GM20000 (cell line): Measurements from ENCODE around the gene MXI1.
"Not testable (repeated sequence)": the region's sequence is repeated elsewhere in the genome, so short reads cannot be mapped to it uniquely, and the experiment has no call there.

Source experiments
- DNase-seq: peaks from one replicate; pipeline ENCODE4 v3.0.0; 2012; ENCODE audit warnings: low spot score
- TF ChIP-seq, protein P1 (sequence below): IDR thresholded peaks from 2 replicates; pipeline ENCODE4 v1.5.1; 2012; ENCODE audit warnings: mild to moderate bottlenecking, control low read depth; ENCODE audit errors: extremely low read depth, missing control alignments

The MXI1 gene

DNA sequence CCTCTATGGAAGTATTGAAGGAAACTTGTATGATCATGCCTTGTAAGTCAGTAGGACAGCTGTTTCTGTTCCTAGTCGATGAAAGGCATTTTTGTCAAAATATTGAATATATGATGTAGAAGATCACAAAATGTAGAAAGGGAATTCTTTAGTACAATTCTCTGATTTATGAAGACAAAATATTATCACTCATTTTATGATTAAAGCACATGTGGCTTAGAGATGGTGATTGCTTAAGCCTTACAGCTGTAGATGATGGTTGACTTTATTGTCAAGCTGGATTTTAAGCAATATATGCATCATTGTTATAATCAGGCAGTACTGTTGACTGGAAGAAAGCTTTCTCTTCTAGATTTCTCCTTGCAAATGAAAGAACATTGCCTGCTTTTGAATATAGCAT is 26.4 kb downstream of the MXI1 start:
- TF ChIP-seq, protein P1, sequence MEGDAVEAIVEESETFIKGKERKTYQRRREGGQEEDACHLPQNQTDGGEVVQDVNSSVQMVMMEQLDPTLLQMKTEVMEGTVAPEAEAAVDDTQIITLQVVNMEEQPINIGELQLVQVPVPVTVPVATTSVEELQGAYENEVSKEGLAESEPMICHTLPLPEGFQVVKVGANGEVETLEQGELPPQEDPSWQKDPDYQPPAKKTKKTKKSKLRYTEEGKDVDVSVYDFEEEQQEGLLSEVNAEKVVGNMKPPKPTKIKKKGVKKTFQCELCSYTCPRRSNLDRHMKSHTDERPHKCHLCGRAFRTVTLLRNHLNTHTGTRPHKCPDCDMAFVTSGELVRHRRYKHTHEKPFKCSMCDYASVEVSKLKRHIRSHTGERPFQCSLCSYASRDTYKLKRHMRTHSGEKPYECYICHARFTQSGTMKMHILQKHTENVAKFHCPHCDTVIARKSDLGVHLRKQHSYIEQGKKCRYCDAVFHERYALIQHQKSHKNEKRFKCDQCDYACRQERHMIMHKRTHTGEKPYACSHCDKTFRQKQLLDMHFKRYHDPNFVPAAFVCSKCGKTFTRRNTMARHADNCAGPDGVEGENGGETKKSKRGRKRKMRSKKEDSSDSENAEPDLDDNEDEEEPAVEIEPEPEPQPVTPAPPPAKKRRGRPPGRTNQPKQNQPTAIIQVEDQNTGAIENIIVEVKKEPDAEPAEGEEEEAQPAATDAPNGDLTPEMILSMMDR, result no peak

DNA sequence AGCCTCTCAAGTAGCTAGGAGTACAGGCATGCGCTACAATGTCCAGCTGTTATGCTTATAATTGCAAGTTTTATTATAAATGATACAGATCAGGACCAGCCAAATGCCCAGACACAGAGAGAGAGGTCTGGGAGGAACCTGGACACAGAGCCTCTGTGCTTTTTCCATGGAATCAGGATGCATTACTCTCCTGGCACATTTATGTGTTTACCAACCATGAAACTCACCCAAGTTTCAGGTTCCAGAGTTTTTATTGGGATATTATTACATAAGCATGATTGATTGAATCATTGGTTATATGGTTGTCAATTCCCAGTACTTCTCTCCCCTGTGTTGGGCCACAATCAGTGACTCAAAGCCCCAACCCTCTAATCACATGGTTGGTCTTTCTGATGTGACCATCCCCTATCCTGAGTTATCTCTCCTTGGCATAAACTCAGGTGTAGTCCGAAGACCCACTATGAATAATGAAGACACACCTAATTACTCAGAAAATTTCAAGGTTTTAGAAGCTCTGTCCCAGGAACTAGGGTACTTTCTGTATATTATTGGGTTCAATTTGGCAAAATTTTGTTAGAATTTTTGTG is 30.6 kb downstream of the MXI1 start:
- TF ChIP-seq, protein P1, result no peak
- DNase-seq, result no peak

More for the DNA sequence above, 26.4 kb downstream of the MXI1 start:
- DNase-seq, result no peak

DNA sequence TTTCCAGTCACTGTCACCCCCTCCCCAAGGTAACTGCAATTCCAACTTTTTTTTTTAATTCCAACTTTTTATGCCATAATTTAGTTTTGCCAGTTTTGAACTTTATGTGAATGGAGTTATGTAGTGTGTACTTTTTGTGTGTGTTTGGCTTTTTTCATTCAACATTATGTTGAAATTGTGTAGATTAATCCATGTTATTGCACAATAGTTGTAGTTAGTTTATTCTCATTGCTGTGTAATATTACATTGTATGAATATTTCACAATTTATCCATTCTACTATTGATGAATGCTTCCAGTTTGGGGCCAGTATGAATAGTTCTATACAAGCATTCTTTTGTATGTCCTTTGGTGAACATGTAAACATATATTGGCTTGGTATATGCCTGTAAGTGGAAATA is 32.5 kb downstream of the MXI1 start:
- no peak for DNase-seq

DNA sequence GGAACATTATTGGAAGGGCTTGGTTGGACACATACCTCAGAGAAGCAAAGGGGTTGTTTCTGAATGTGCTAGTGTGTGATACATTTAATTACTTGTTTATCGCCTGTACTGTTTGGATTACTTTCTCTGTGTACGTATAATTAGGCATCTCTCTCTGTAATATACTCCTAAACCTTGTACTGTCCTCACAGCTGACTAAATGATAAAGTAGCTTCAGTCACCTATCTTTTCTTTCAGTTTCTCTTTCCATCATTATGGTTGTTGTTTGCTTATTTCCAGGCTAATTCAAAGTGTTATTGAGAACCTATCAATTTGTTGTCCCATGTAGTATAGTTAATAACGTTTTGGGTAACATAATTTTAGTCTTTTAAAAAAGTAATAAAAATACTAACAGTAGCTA is 34.0 kb downstream of the MXI1 start:
- TF ChIP-seq, protein P1, result no peak
- DNase-seq, result no peak

More for the DNA sequence above, 32.5 kb downstream of the MXI1 start:
- TF ChIP-seq, protein P1, result no peak

DNA sequence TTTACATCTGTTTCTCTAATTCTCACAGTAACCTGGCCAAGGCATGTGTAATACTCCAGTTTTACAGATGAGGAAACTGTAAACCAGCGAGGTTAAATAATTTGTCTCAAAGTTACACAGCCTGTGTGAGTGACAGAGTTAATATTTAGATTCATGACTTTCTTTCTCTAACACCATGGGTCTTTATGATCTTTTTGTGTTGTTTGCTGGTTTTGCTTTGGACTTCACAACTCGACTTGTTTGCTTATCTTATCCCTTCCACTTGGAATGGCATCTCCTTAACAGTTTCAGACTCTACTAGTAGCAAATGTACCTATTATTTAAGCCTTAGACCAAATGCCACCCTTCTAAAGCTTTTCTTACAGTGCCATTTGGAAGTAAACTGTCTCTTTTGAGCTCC is 34.4 kb downstream of the MXI1 start:
- TF ChIP-seq, protein P1, result no peak
- no peak for DNase-seq

DNA sequence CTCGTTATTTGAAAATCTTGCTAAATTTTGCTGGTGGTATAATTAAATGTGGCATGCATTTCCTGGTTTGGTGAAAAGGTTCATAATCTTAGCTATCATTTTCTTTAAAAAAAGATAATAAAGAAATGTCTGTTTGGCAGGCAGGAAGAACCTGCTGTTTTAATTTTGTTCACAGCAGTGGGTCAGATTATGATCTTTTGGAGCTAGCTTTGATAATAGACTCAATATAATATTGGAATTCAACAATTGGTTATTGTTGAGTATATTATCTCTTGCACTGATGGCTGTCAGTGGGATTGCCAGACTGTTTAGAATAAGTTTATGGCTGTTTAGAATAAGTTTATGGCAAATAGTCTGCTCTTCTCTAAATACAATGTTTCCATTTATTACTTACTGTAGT is 35.1 kb downstream of the MXI1 start:
- TF ChIP-seq, protein P1, result no peak
- no peak for DNase-seq

DNA sequence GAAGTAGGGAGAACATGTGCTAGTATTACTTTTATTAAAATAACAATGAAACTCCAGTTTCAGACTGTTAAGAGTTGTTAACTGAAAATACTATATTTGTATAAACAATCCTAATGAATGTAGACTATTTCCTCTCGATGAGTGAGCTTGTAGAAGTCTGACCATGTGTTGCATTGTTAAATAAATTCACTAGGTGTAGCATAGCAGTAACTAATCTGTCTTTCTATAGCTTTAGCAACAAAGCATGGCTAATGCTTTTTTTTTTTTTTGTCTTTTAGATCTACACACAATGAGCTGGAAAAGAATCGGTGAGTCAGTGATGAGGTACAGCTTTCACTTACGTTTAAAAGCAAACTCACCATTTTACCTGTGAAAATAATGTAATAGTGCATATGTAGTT is 37.1 kb downstream of the MXI1 start:
- TF ChIP-seq, protein P1, result no peak
- no peak for DNase-seq

DNA sequence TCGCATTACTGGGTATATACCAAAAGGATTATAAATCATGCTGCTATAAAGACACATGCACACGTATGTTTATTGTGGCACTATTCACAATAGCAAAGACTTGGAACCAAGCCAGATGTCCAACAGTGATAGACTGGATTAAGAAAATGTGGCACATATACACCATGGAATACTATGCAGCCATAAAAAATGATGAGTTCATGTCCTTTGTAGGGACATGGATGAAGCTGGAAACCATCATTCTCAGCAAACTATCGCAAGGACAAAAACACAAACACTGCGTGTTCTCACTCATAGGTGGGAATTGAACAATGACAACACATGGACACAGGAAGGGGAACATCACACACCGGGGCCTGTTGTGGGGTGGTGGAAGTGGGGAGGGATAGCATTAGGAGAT is 40.4 kb downstream of the MXI1 start:
- not testable (repeated sequence) for DNase-seq

DNA sequence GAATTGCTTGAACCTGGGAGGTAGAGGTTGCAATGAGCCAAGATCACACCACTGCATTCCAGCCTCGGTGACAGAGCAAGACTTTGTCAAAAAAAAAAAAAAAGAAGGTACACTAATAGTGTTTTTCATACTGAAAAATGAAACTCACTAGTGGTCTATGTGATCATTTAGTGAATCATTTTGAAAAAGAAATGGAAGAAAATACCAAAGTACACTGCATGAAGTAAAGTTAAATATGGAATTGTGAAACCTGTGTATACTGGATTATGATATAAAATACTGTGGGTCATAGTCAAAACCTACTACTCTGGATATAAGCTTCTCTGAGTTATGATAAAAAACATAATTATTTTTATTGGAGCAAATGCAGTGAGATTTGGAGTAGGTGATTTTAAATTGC is 42.1 kb downstream of the MXI1 start:
- DNase-seq, result not testable (repeated sequence)

DNA sequence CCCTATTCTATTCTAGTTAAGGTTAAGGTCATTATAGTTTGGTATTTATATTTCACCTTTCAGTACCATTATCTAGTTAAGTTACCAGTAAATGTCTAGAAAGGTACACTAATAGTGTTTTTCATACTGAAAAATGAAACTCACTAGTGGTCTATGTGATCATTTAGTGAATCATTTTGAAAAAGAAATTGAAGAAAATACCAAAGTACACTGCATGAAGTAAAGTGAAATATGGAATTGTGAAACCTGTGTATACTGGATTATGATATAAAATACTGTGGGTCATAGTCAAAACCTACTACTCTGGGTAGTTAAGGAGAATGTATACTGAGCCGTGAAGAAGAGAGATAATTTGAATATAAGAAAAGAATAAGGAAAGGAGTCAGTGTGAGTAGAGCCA is 44.0 kb downstream of the MXI1 start:
- DNase-seq, result not testable (repeated sequence)
